Peyer's patch (tissue), 4 donors: ENCODE data around the gene GALNT8.

Source experiments
- POLR2A ChIP-seq, 2 donors: fragments of 450-650 bp; IDR thresholded peaks; one replicate each; pipeline ENCODE4 v1.5.1; 2017; ENCODE audit warnings: antibody characterized with exemption in 2 of 2, mild to moderate bottlenecking in 2 of 2, moderate library complexity in 2 of 2
- TF ChIP-seq, protein P1 (sequence below), 6 experiments: fragments of 450-650 bp in 4 of 6; fragments of 200-600 bp in 2 of 6; sonication (generic) in 1 of 6; IDR thresholded peaks; one replicate each; pipeline ENCODE4 v1.5.1; 2017 to 2019; ENCODE audit warnings: antibody characterized with exemption in 6 of 6, mild to moderate bottlenecking in 3 of 6, moderate library complexity in 1 of 6

DNA sequence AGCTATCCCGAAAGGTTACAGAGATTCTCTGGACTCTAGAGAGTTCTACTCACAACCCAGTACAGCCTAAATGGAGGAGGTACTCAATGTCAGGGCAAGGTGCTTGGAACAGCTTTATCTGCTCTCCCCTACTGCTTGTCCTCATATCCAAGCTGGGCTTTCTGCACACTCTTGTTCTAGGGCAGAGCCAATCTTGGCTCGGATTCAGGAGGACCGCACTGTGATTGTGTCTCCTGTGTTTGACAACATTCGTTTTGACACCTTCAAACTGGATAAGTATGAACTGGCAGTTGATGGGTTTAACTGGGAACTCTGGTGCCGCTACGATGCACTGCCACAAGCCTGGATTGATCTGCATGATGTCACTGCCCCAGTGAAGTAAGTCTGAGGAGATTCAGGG is 25.0 kb downstream of the GALNT8 start:
- TF ChIP-seq, protein P1, sequence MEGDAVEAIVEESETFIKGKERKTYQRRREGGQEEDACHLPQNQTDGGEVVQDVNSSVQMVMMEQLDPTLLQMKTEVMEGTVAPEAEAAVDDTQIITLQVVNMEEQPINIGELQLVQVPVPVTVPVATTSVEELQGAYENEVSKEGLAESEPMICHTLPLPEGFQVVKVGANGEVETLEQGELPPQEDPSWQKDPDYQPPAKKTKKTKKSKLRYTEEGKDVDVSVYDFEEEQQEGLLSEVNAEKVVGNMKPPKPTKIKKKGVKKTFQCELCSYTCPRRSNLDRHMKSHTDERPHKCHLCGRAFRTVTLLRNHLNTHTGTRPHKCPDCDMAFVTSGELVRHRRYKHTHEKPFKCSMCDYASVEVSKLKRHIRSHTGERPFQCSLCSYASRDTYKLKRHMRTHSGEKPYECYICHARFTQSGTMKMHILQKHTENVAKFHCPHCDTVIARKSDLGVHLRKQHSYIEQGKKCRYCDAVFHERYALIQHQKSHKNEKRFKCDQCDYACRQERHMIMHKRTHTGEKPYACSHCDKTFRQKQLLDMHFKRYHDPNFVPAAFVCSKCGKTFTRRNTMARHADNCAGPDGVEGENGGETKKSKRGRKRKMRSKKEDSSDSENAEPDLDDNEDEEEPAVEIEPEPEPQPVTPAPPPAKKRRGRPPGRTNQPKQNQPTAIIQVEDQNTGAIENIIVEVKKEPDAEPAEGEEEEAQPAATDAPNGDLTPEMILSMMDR (IDR thresholded peaks at IDR 0.05) = no peak
- TF ChIP-seq POLR2A (IDR thresholded peaks at IDR 0.05) = no peak
